ENCODE data around the gene ATP8A2.

The ATP8A2 gene

GRCh38 chr13:25683662-25684370, 312.0 kb downstream of the ATP8A2 start:
- Histone ChIP-seq H3K27ac (no peak overlapping the region), H3K9ac (ENCODE audit: insufficient read length) (no peak overlapping the region), H3K4me3 (no peak overlapping the region), H3K9me3 (ENCODE audit: low read depth, low read length) (no peaks in the 10 kb centered on the region), H3K36me3 (ENCODE audit: insufficient read depth, low read length) (no peaks in the 10 kb centered on the region)
- no peak for DNase-seq (ENCODE audit: low read depth, low spot score)
- TF ChIP-seq FOXP2 (optimal IDR thresholded peaks at IDR 0.05; ENCODE audit: control extremely low read depth, extremely low read length, insufficient read depth): no peak
- no peak for TF ChIP-seq POLR2AphosphoS5 (IDR thresholded peaks at IDR 0.05; ENCODE audit: borderline replicate concordance, low read depth, low read length)
- no peak for TF ChIP-seq EZH2 (IDR thresholded peaks at IDR 0.05)

GRCh38 chr13:25684491-25684890, 312.7 kb downstream of the ATP8A2 start:
- Histone ChIP-seq H3K27ac (no peak overlapping the region), H3K9me3 (ENCODE audit: low read depth, low read length) (no peaks in the 10 kb centered on the region), H3K9ac (ENCODE audit: insufficient read length) (no peak overlapping the region), H3K4me3 (no peak overlapping the region), H3K36me3 (ENCODE audit: insufficient read depth, low read length) (no peaks in the 10 kb centered on the region)
- TF ChIP-seq EZH2 (IDR thresholded peaks at IDR 0.05) (no peak), POLR2AphosphoS5 (IDR thresholded peaks at IDR 0.05; ENCODE audit: borderline replicate concordance, low read depth, low read length) (no peak), FOXP2 (optimal IDR thresholded peaks at IDR 0.05; ENCODE audit: control extremely low read depth, extremely low read length, insufficient read depth) (no peak)
- no peak for DNase-seq (ENCODE audit: low read depth, low spot score)

GRCh38 chr13:25686831-25687470, 315.2 kb downstream of the ATP8A2 start:
- Histone ChIP-seq H3K4me3 (no peak overlapping the region), H3K9me3 (ENCODE audit: low read depth, low read length) (no peaks in the 10 kb centered on the region), H3K36me3 (ENCODE audit: insufficient read depth, low read length) (no peaks in the 10 kb centered on the region), H3K9ac (ENCODE audit: insufficient read length) (no peak overlapping the region), H3K27ac (no peak overlapping the region)
- TF ChIP-seq EZH2 (IDR thresholded peaks at IDR 0.05) (no peak), POLR2AphosphoS5 (IDR thresholded peaks at IDR 0.05; ENCODE audit: borderline replicate concordance, low read depth, low read length) (no peak), FOXP2 (optimal IDR thresholded peaks at IDR 0.05; ENCODE audit: control extremely low read depth, extremely low read length, insufficient read depth) (no peak)
- no peak for DNase-seq (ENCODE audit: low read depth, low spot score)

- Histone ChIP-seq H3K27ac (no peak overlapping the region), H3K9me3 (ENCODE audit: low read depth, low read length) (no peaks in the 10 kb centered on the region), H3K4me3 (no peak overlapping the region), H3K36me3 (ENCODE audit: insufficient read depth, low read length) (no peaks in the 10 kb centered on the region), H3K9ac (ENCODE audit: insufficient read length) (no peak overlapping the region)
- TF ChIP-seq EZH2 (IDR thresholded peaks at IDR 0.05) (no peak), FOXP2 (optimal IDR thresholded peaks at IDR 0.05; ENCODE audit: control extremely low read depth, extremely low read length, insufficient read depth) (no peak), POLR2AphosphoS5 (IDR thresholded peaks at IDR 0.05; ENCODE audit: borderline replicate concordance, low read depth, low read length) (no peak)
- DNase-seq (ENCODE audit: low read depth, low spot score): no peak
Measured at GRCh38 chr13:25687471-25688225, 315.9 kb downstream of the ATP8A2 start.

GRCh38 chr13:25688536-25688935, 316.8 kb downstream of the ATP8A2 start:
- H3K27ac ChIP-seq: no peak overlapping the region
- H3K4me3 ChIP-seq: no peak overlapping the region
- no peaks in the 10 kb centered on the region for H3K9me3 ChIP-seq (ENCODE audit: low read depth, low read length)
- no peak overlapping the region for H3K9ac ChIP-seq (ENCODE audit: insufficient read length)
- no peaks in the 10 kb centered on the region for H3K36me3 ChIP-seq (ENCODE audit: insufficient read depth, low read length)
- no peak for DNase-seq (ENCODE audit: low read depth, low spot score)
- TF ChIP-seq POLR2AphosphoS5 (IDR thresholded peaks at IDR 0.05; ENCODE audit: borderline replicate concordance, low read depth, low read length) (no peak), EZH2 (IDR thresholded peaks at IDR 0.05) (no peak), FOXP2 (optimal IDR thresholded peaks at IDR 0.05; ENCODE audit: control extremely low read depth, extremely low read length, insufficient read depth) (no peak)

- Histone ChIP-seq H3K9ac (ENCODE audit: insufficient read length) (no peak overlapping the region), H3K9me3 (ENCODE audit: low read depth, low read length) (no peaks in the 10 kb centered on the region), H3K36me3 (ENCODE audit: insufficient read depth, low read length) (no peaks in the 10 kb centered on the region), H3K4me3 (no peak overlapping the region), H3K27ac (no peak overlapping the region)
- no peak for DNase-seq (ENCODE audit: low read depth, low spot score)
- TF ChIP-seq POLR2AphosphoS5 (IDR thresholded peaks at IDR 0.05; ENCODE audit: borderline replicate concordance, low read depth, low read length): no peak
- no peak for TF ChIP-seq EZH2 (IDR thresholded peaks at IDR 0.05)
- no peak for TF ChIP-seq FOXP2 (optimal IDR thresholded peaks at IDR 0.05; ENCODE audit: control extremely low read depth, extremely low read length, insufficient read depth)
Measured at GRCh38 chr13:25689539-25689938, 317.8 kb downstream of the ATP8A2 start.

GRCh38 chr13:25690582-25690981, 318.8 kb downstream of the ATP8A2 start:
- Histone ChIP-seq H3K27ac (no peak overlapping the region), H3K9me3 (ENCODE audit: low read depth, low read length) (no peaks in the 10 kb centered on the region), H3K4me3 (no peak overlapping the region), H3K9ac (ENCODE audit: insufficient read length) (no peak overlapping the region), H3K36me3 (ENCODE audit: insufficient read depth, low read length) (no peaks in the 10 kb centered on the region)
- TF ChIP-seq FOXP2 (optimal IDR thresholded peaks at IDR 0.05; ENCODE audit: control extremely low read depth, extremely low read length, insufficient read depth) (no peak), POLR2AphosphoS5 (IDR thresholded peaks at IDR 0.05; ENCODE audit: borderline replicate concordance, low read depth, low read length) (no peak), EZH2 (IDR thresholded peaks at IDR 0.05) (no peak)
- DNase-seq (ENCODE audit: low read depth, low spot score): no peak

- Histone ChIP-seq H3K36me3 (ENCODE audit: insufficient read depth, low read length) (no peaks in the 10 kb centered on the region), H3K27ac (no peak overlapping the region), H3K9ac (ENCODE audit: insufficient read length) (no peak overlapping the region), H3K9me3 (ENCODE audit: low read depth, low read length) (no peaks in the 10 kb centered on the region), H3K4me3 (no peak overlapping the region)
- DNase-seq (ENCODE audit: low read depth, low spot score): no peak
- no peak for TF ChIP-seq EZH2 (IDR thresholded peaks at IDR 0.05)
- TF ChIP-seq FOXP2 (optimal IDR thresholded peaks at IDR 0.05; ENCODE audit: control extremely low read depth, extremely low read length, insufficient read depth): no peak
- no peak for TF ChIP-seq POLR2AphosphoS5 (IDR thresholded peaks at IDR 0.05; ENCODE audit: borderline replicate concordance, low read depth, low read length)
Measured at GRCh38 chr13:25691654-25692053, 319.9 kb downstream of the ATP8A2 start.
